AG09309 (cell line): Measurements from ENCODE around the gene LDLRAD4.
"Not testable (repeated sequence)": the region's sequence is repeated elsewhere in the genome, so short reads cannot be mapped to it uniquely, and the experiment has no call there.

Source experiments
- DNase-seq: peaks from one replicate; pipeline ENCODE4 v3.0.0-alpha.2; 2010; ENCODE audit warnings: low read depth
- H3K4me3 ChIP-seq: 2 replicates; pipeline ENCODE4 v1.5.1; 2011; ENCODE audit warnings: mild to moderate bottlenecking, low read depth, low read length, moderate library complexity; ENCODE audit not compliant: control insufficient read depth
- TF ChIP-seq, protein P1 (sequence below): IDR thresholded peaks from 2 replicates; pipeline ENCODE4 v1.5.1; 2011; ENCODE audit warnings: mild to moderate bottlenecking, low read depth, low read length, inconsistent platforms; ENCODE audit not compliant: insufficient read depth, control insufficient read depth; ENCODE audit errors: missing control alignments

The LDLRAD4 gene

DNA sequence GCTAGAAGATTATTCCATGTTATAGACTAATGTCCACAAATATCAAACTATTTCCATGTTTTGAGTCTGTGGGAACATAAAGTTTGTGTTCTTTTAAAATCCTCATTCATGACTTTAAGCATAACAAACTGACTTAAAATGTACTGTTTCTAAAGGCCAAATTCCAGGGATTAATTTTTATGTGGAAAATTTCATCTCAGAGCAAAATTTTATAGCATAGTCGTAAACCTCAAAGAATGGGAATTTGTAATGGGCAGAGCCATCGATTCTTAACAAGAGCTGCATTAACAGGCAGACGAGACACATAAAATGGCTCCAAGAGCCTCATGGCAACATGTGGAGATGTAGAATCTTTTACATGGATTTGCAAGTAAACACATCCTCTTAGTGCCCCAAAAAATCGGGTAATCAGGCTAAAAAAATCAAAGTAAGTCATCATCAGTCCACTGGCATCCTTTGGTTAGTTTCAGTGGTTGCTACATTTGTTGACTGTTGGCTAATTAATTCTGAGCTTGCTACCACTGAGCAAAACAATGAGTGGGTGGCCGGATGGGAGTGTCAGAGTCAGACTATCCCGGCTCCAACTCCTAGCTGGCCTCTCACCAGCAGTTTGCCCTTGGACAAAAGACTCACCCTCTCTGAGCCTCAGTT, 388.2 kb downstream of the LDLRAD4 start:
- TF ChIP-seq, protein P1, sequence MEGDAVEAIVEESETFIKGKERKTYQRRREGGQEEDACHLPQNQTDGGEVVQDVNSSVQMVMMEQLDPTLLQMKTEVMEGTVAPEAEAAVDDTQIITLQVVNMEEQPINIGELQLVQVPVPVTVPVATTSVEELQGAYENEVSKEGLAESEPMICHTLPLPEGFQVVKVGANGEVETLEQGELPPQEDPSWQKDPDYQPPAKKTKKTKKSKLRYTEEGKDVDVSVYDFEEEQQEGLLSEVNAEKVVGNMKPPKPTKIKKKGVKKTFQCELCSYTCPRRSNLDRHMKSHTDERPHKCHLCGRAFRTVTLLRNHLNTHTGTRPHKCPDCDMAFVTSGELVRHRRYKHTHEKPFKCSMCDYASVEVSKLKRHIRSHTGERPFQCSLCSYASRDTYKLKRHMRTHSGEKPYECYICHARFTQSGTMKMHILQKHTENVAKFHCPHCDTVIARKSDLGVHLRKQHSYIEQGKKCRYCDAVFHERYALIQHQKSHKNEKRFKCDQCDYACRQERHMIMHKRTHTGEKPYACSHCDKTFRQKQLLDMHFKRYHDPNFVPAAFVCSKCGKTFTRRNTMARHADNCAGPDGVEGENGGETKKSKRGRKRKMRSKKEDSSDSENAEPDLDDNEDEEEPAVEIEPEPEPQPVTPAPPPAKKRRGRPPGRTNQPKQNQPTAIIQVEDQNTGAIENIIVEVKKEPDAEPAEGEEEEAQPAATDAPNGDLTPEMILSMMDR: no peak
- H3K4me3 ChIP-seq: no peak overlapping the region
- no peak for DNase-seq

DNA sequence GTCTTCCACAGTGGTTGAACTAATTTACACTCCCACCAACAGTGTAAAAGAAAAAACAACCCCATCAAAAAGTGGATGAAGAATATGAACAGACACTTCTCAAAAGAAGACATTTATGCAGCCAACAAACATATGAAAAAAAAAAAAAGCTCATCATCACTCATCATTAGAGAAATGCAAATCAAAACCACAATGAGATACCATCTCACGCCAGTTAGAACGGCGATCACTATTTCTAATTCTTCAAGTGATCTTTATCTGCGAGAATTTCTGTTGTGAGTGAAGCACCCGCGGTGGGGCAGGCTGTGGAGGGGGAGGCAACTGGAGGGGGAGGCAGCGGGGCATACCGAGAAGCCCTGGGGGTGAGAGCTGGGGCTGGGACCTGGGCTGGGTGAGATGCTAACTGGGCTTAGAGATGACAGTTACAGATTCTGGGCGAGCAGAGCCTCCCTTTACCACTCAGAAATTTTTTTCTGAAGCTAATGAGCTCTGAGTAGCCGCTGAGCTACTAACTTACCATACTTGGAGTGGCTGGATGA, 389.5 kb downstream of the LDLRAD4 start:
- H3K4me3 ChIP-seq, DNase-seq: not testable (repeated sequence)

DNA sequence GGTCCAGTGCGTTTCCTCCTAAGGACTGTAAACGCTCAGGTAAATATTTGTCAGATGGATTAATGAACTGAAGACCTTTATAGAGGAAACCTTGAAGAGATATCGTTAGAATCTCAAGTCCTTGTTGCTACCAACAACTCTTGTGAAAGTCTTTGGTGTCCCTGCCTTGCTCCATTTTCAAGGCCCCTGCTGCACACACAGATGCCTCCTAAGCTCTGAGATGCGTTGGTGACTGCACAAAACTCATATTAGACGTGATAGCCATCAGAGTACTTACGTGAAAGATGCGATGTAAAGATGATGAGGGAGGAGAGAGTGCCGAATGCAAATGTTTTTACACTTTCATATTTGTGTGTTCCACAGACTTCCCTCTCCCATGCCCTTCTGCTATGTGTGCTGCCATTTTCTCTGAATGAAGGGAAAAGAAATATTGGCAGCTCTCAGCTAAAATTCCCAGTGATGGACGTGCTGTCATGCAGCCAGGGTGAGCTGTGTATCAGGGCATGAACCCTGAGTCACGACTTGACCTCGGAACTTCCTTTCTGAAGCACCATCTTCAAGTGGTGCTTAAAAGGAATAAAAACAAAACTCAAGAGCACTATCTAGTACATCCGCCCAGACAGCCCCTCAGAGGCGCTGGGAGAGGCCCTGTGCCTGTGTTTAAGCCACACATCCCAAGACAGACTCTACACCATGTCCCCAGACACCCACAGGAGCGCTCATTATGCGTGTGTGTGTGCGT, 390.4 kb downstream of the LDLRAD4 start:
- no peak overlapping the region for H3K4me3 ChIP-seq
- TF ChIP-seq, protein P1: no peak
- no peak for DNase-seq

DNA sequence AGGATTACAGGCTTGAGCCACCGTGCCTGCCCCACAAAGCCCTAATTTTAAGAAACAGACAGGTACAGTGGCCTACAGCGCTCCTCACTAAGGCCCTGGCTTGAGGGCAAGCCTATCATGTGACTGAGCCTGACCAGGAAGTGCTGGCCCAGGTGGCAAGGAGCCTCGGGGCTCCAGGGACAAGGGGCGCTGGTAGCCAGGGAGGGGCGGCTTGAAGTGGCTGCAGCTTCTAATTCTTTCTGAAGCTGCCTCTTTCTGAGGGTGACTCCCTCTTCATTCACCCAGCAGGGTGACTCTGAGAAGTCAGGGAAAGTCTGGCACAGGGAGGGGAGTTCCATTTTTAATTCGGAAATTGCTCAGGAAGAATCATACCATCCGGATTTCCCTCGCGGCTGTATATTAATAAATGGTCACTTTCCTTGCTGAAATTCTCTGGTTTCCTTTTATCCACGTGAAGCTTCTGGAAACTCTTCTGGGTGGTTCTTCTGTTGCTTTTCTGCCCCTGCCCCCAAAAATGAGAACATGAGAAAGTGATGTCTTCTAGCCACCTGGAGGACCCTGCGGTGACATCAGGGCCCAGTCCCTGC, 392.1 kb downstream of the LDLRAD4 start:
- peak overlapping the region; percentile 33 for H3K4me3 ChIP-seq
- DNase-seq: no peak
- TF ChIP-seq, protein P1: no peak

DNA sequence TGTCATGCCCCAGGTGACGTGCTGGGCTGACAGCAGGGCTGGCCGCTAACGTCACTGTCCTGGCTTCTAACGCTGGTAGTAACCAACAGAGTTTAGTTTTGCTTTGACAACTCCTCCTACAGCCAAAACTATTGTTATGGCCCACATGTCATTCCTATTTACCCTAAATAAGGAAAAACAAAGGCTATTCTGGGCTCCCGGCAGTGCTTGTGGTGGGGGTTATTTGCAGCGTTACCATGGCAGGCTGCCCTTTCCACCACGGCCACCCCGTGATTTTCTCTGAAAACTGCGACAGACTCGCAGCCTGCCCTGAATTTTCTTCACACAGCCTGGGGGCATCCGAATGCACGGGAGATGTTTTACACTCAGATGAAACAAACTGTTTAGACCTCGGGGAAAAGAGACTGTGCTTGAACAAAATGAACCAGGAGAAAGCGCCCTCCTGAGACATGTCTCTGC, 392.6 kb downstream of the LDLRAD4 start:
- no peak for DNase-seq
- H3K4me3 ChIP-seq: peak overlapping the region; percentile 33

DNA sequence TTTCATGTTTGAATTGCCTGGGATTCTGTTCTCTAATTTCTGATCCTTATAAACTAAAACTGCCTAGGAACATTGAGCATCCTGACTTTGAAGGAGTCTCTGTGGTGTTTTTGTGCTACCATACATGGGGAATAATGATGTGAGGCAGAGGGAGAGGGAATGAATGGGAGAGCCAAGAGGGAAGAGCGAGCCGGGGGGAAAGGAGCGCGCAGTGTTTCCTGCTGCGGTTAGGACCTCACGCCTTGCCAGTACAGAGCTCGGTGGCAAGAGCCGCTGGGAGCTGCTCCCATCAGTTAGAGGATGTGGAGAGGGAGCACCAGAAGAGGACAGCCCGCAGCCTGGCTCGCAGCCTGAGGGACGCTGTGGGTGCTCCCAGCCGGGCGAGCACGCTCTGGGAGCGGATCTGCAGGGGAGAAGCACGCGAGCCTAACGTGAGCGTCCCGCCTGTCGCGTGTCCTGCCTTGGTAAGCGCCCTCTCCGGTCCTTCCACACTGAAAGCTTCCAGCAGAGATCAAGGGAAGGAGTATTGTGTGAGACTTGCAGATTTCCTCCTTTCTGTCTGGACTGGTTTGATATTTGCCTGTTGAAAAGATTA, 393.1 kb downstream of the LDLRAD4 start:
- no peak for DNase-seq
- H3K4me3 ChIP-seq: peak overlapping the region; percentile 33
- TF ChIP-seq, protein P1: no peak

More for the DNA sequence above, 392.6 kb downstream of the LDLRAD4 start:
- TF ChIP-seq, protein P1: no peak
